ENCODE data around the gene SCAF11. TPM values are rescaled to one million over a fixed set of nuclear protein-coding genes. Genes with fewer than 3 reads are reported as not detected.

Gene SCAF11
- total RNA-seq (ENCODE audit: low replicate concordance), result 16.7 and 63.5 TPM in 2 replicates

GRCh38 chr12:45990468-45991283 lies at the start of gene SCAF11:
SCAF11 (minus strand) TSS chr12:45990574; CDS start chr12:45964167, 26,407 bp downstream.

